Mammary epithelial cell (primary cell): ENCODE measurements around the gene FOXN3.

Experiments
- EZH2 ChIP-seq: IDR thresholded peaks from 2 replicates; pipeline ENCODE4 v1.6.1; 2012; ENCODE audit warnings: low read length, inconsistent platforms, borderline replicate concordance
- TF ChIP-seq, protein P1 (sequence below), 2 donors: IDR thresholded peaks in 1 of 2; conservative IDR thresholded peaks in 1 of 2; 2 replicates each; pipeline ENCODE4 v1.5.1; 2011 to 2012; ENCODE audit warnings: inconsistent platforms in 2 of 2, low read length in 2 of 2, mild to moderate bottlenecking in 2 of 2, control low read depth in 1 of 2, low read depth in 1 of 2; ENCODE audit not compliant: insufficient read depth in 1 of 2; ENCODE audit errors: extremely low read depth in 1 of 2

DNA sequence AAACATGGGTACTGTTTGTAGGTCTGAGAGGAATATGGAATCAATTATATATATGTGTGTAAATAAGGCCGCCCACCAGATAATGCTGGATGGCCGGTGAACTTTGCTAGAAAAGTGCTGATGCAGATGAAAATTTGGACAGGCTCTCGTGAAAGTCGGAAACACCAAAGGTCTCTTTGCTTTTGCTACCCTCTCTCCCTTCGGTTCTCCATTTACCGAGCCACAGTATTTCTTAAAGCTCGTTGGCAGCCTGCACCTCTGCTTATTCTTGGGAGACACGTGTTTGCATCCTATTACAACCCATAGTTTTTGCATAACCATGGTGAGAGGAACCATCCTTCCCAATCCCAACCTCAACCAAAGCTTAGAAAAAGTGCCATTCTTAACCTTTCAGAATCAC is 109.6 kb downstream of the FOXN3 start:
- TF ChIP-seq, protein P1, sequence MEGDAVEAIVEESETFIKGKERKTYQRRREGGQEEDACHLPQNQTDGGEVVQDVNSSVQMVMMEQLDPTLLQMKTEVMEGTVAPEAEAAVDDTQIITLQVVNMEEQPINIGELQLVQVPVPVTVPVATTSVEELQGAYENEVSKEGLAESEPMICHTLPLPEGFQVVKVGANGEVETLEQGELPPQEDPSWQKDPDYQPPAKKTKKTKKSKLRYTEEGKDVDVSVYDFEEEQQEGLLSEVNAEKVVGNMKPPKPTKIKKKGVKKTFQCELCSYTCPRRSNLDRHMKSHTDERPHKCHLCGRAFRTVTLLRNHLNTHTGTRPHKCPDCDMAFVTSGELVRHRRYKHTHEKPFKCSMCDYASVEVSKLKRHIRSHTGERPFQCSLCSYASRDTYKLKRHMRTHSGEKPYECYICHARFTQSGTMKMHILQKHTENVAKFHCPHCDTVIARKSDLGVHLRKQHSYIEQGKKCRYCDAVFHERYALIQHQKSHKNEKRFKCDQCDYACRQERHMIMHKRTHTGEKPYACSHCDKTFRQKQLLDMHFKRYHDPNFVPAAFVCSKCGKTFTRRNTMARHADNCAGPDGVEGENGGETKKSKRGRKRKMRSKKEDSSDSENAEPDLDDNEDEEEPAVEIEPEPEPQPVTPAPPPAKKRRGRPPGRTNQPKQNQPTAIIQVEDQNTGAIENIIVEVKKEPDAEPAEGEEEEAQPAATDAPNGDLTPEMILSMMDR (conservative IDR thresholded peaks at IDR 0.05 in 1 of 2, IDR thresholded peaks at IDR 0.05 in 1 of 2; ENCODE audit: extremely low read depth in 1 of 2, insufficient read depth in 1 of 2, low read depth in 1 of 2, low read length in 2 of 2), result no peak
- TF ChIP-seq EZH2, result no peak
